ENCODE measurements around the gene FRMD4A.

DNA sequence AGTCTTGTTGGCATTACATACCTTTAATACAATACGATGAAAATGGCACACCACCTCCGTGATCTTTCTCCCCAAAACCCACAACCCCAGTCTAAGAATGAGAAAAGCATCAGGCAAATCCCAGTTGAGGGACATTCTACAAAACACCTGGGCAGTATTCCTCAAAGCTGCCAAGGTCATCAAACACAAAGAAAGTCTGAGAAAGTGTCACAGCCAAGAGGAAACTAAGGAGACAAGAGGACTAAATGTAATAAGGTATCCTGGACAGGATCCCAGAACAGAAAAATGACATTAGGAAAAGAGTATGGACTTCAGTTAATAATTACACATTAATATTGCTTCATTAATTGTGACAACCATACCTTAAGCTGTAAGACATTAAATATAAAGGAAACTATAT lies 14.5 kb upstream of the FRMD4A start:
- TF ChIP-seq, protein P1, sequence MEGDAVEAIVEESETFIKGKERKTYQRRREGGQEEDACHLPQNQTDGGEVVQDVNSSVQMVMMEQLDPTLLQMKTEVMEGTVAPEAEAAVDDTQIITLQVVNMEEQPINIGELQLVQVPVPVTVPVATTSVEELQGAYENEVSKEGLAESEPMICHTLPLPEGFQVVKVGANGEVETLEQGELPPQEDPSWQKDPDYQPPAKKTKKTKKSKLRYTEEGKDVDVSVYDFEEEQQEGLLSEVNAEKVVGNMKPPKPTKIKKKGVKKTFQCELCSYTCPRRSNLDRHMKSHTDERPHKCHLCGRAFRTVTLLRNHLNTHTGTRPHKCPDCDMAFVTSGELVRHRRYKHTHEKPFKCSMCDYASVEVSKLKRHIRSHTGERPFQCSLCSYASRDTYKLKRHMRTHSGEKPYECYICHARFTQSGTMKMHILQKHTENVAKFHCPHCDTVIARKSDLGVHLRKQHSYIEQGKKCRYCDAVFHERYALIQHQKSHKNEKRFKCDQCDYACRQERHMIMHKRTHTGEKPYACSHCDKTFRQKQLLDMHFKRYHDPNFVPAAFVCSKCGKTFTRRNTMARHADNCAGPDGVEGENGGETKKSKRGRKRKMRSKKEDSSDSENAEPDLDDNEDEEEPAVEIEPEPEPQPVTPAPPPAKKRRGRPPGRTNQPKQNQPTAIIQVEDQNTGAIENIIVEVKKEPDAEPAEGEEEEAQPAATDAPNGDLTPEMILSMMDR (IDR thresholded peaks at IDR 0.05) = no peak
- no peak for TF ChIP-seq EZH2 (IDR thresholded peaks at IDR 0.05)

All from neural progenitor cell (in vitro differentiated cells).